HG03442 (cell line): ENCODE results near the gene NABP2.
A peak's percentile ranks its signal among the peaks of the same experiment; 100 is the strongest.

Experiments
- ATAC-seq: cut with Tn5 transposase; IDR thresholded peaks from one replicate; pipeline ENCODE4 v1.9.1; 2021; ENCODE audit warnings: mild to moderate bottlenecking, moderate library complexity; ENCODE audit not compliant: unreplicated experiment

Gene NABP2

DNA sequence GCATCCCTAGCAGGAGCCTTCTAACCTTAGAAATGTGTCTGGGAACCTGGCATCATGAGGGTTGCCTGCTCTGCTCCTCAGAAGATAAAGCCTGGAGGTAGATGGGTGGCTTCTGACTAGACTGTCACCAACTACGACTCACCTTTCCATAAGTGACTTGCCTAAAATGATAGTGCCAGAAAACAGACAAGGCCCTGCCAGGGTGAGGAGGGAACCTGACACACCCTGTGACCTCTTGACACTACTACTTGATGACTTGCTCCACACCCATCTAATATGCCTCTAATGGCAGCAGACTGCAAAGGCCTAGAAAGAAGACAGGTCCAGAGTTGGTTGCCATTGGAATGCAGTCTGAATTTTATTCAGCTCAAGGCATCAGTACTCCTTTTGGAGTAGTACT, 11.8 kb upstream of the NABP2 start:
- ATAC-seq: no peak

DNA sequence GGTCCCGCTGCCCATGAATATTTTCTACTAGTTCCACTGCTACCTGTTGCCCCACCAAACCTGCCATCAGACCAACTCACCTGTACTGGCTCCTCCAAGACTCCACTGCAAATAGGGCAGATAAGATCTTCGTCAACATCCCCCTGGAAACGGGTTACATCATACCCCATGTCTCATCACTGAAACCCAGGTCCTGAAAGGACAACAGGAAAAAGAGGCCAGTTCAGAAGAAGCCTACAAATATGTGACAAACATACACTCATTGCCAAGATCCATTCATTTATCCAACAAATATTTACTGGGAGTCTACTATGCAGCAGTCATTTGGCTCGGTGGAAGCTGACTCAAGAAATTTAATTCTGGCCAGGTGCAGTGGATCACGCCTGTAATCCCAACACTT, 10.3 kb upstream of the NABP2 start:
- ATAC-seq: no peak

DNA sequence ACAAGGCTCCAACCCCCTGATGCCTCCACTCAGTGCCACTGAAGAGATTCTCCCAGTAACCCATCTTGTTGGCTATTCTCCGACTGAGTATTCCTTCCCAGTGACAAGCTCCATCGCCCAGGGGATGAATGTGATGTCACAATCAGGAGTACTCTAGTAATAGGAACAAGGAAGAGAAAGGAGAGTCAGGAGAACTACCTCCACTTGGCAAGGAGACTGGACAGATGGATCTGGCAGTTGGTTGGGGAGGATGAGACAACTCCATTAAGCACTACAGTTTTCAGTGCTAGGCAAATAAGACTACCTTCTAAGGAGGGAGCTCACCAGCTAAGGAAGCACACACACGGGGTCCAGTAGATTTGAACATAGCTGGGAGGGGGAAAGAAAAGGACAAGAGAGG, 7.7 kb upstream of the NABP2 start:
- ATAC-seq: no peak

DNA sequence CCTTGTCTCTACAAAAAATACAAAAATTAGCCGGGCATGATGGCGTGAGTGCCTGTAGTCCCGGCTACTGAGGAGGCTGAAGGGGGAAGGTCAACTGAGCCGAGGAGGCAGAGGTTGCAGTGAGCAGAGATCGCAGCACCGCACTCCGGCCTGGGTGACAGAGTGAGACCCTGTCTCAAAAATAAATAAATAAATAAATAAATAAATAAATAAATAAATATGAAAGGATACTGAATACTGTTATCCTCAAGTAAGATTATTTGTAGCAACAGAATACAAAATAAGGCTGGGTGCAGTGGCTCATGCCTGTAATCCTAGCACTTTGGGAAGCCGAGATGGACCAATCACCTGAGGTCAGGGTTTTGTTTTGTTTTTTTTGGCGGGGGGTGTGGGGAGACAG, 4.3 kb upstream of the NABP2 start:
- ATAC-seq: no peak

DNA sequence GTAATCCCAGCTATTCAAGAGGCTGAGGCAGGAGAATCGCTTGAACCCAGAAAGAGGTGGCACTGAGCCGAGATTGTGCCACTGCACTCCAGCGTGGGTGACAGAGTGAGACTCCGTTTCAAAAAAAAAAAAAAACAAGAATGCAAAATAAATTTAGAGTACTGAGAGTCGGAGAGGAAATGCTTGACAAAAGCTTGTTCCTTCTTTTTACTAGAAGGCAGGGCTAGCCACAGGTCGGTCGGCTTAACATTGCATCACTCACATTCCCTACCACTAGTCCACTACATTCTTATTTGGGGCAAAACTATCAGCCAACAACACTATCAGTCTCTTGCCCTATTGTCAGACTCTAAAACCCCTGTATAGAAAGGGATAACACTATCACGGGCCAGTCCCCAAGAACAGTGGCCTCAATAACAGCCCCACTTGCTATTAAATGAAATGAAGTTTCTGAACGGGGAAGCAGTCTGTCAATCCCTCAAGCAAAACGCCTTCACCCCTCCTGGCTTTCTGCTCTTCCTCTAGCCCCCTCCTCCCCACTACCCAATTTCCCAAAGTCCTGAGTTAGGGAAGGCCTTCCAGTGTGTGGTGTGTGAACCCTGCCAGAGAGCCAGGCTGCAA, 3.4 kb upstream of the NABP2 start:
- no peak for ATAC-seq

DNA sequence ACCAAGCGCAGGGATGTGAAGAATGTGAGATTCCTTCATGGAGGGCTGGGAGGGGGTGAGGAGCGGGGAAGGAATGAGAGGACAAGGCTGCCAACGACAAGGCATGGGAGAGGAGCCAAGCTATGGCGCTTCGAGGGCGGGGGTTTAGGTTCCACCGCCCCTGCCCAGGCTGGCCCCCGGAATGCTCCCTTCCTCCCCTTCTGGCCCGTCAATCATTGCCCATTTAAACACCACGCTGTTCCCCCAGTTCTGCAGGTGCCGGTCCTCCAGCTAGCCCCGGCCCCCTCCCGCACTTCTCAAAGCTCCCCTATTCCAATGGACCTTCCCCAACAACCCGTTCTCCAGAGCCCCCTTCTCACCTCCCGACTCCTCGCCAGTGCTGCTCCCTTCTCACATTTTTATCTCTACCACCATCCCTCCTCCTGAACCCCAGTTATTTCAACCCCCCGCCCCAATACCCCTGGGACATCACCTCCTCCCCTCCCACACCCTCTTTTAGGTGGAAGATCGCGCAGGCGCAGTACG, 2.8 kb upstream of the NABP2 start:
- ATAC-seq: peak; percentile 18

DNA sequence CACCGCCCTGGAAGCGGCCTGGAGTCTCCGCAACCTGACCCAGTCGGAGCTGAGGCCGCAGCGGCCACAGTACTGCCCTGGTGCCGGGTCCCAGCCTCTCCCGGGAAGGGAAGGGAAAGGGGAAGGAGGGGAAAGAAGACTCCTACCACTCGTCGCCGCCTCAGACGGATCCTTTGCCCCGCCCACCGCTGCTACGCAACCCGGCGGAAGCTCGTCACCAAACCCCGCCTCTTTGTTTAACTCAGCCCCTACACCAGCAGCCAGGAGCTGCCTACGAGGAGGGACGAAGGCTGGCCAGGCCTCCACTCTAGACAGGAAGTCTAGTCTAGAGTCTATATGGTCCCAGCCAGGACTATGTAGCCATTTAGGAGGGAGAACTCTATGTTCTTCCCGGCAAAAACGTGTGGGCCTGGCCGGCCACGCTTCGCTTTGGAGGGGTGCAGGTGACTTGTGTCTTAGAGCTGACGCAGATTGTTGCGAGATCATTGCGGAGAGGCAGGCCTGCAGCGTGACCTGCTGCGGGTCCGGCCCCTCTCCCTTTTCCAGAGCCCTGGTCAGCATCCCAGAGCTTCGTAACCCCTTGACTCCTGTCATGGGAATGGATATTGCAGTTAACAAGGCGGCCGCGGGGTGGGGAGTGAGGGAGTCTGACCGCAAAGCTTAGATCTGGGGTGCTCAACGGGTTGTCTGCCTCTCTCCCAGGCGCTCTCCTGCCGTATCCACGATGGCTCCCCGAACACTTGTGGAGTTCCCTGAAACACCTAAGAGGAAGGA, 2.2 kb upstream of the NABP2 start, which contains the start of gene RNF41:
TSS of gene RNF41 (minus strand) at position 166 of the 774 bp plus-strand sequence. CDS start 7,875 bp downstream, outside the sequence.
- peak; percentile 71 for ATAC-seq

DNA sequence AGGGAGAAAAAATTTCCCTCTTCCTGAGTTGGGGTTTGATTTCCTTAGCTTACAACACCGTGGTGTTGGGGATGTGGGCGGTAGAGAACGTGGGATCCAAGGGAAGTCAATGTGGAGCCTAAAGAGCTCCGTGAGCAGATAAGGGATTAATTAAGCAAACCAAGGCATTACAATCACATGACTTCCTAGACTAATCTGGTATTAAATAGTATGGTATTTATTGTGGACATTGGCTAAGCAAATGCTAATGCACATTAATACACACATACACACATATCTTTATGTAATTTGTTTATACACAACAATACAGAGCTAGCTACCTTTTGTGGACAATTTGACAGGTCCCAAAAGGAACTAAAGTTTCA, 1.6 kb upstream of the NABP2 start:
- no peak for ATAC-seq

DNA sequence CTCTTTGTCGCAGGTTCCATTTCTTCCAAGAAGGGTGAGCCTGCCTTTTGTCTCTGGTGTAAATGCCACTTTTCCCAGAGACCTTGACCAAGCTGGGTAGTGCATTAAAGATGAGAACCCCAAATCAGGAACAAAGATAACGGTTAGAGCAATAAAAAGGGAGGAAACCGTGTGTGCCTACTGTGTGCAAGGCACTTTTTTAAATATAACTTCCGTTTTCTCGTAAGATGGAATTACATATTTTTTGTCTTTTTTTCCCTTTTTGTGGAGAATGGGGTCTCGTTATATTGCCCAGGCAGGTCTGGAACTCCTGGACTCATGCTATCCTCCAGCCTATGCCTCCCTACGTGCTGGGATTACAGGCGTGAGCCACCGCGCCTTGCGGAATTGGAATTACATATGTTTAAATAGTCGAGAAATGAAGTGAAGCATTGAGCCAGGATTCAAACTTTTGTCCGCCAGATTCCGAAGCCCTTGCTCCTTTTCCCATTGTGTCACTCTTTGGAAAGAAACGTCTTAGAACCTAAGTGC, 506 bp upstream of the NABP2 start:
- ATAC-seq: no peak

DNA sequence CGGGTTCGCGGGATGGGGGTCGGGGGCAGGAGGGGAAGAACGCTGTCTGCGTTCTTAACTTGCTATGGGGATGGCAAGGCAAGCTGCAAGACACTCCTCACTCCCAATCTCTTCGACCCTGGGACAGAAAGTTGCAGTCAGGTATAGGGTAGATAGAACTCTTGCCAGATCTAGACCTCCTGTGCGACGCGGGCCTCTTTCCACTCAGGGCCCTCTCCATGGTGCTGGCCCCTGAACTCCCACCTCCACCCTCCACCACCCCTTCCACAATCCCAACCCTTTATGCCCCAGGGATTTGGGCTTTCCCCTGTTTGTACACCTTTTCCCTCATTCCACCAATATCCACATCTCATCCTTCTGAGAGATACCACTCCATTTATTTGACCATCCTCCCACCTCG, 812 bp downstream of the NABP2 start:
- ATAC-seq: no peak

DNA sequence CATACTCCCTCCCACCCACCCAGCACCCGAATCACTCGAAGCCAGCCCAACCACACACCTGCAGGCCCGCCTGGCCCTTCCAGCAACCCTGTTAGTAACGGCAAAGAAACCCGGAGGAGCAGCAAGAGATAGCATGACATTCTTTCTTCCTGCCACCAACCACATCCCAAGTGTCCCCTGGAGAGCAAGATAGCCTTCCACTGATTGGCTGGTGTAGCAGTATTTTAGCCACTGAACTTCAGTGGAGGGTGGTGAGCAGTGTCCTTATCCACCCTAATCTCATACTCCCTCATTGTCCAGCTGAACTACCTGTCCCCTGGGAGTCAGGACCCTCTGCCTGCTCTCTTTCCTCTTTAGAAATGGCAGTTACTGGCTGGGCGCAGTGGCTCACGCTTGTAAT, 4.9 kb downstream of the NABP2 start:
- ATAC-seq: no peak

DNA sequence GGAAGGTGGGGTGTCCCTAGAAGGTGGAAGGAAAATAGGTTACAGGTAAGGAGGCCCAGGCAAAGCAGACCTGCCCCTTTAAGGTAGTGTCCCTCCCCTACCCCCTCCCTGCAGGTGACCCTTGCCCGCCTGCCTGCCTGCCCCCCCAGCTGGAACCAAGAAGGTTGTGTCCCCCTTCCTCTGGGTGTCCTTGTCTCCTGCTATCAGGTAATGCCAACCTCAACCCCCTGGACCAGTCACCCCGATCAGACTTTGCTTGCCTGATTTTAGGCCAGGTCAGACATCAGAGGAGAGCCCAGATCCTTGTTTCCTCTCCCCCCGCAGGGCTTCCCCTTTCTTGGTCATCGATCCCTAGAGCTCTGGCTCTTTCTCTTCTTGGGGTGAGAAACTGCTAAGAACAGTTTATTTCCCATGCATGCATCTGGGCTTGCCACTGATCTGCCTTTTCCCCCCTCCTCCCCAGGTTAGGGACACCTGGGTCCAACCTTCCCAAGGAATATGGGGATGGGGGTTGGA, 5.8 kb downstream of the NABP2 start, which contains the start of gene SLC39A5:
TSS of gene SLC39A5 (plus strand) at position 136 of the 516 bp plus-strand sequence. CDS start 1,224 bp downstream, outside the sequence.
- ATAC-seq: no peak

DNA sequence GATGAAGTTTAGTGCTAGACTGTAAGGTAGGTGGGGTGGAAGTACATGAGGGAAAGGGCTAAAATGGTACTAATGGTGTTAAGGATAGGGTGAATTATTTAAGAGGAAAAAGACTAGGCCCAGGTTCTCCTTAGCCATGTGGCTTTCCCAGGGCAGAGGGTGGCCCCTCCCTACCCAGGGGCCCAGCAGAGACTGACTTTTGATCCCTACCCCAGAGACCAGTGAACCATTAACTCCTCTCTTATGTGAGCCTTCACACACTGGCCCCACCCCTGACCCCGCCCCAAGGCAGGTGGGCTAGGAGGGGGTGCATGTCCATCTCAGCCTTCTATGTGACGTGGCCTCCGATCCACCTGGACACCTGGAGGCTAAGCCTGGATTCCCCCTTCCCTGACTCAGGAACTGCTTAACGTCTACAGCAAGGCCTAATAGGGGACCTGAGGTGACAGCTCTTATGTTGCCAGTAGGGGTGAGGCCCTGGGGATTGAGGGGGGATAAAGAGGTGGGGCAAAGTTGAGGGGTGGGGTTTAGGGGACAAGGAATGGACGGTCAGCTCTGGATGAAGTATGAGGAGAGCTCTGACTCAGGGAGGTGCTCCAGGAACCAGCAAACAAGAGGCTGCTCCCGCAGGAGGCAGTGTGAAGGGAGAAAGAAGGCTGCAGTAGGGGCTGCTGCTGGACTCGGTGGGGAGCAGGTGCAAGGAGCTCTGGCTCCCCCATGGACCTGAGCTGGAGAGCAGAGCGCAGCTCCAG, 6.5 kb downstream of the NABP2 start:
- ATAC-seq: no peak

DNA sequence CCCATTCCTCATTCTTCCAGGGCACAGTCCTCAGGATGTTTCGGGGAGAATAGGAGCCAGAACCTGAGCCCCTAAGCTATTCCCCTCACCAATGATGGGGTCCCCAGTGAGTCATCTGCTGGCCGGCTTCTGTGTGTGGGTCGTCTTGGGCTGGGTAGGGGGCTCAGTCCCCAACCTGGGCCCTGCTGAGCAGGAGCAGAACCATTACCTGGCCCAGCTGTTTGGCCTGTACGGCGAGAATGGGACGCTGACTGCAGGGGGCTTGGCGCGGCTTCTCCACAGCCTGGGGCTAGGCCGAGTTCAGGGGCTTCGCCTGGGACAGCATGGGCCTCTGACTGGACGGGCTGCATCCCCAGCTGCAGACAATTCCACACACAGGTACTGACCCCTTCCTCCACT, 7.0 kb downstream of the NABP2 start:
- no peak for ATAC-seq

DNA sequence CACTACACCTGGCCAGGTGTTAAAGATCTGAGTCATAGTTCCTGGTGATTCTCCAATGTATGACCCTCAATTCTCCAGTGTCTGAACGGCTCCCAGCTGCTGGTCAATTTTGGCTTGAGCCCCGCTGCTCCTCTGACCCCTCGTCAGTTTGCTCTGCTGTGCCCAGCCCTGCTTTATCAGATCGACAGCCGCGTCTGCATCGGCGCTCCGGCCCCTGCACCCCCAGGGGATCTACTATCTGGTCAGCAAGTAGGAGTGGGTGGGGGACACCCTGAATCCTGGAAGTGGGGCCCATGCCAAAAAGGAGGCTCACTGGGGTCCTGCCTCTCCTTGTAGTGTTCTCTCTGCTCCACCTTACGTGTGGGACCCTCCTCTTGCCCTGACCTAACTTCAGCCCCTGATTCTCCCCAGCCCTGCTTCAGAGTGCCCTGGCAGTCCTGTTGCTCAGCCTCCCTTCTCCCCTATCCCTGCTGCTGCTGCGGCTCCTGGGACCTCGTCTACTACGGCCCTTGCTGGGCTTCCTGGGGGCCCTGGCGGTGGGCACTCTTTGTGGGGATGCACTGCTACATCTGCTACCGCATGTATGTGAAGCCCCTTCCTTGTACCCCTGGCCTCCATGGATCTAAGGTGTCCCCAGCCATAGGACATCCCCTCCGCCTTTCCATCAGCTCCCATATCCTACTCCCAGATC, 10.7 kb downstream of the NABP2 start:
- ATAC-seq: no peak

DNA sequence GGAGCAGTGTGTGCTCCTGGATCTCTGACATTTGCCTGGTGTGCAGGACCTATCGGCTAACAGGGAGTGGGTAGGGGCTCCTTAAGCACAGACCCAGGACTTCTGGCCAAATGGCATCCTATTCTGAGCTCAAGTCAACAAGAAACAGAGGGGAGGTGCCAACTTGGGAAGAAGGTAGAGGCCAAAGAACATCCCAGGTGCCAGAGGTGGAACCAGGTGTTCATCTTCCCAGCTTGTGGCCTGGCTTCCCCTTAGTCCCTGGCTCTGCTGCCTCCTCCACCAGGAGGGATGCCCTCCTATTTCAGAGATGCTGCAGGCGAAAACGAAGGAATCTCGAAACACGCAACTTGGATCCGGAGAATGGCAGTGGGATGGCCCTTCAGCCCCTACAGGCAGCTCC, 11.9 kb downstream of the NABP2 start:
- no peak for ATAC-seq

DNA sequence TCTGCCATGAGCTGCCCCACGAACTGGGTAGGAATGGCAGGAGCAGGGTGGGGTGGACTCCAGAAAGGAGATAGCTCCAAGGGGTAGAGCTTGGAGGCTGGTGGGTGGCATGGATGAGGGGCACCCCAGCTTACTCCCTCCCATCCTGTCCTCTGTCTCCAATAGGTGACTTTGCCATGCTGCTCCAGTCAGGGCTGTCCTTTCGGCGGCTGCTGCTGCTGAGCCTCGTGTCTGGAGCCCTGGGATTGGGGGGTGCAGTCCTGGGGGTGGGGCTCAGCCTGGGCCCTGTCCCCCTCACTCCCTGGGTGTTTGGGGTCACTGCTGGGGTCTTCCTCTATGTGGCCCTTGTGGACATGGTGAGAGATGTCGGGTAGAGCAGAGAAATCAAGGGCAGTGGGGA, 12.8 kb downstream of the NABP2 start:
- ATAC-seq: no peak

DNA sequence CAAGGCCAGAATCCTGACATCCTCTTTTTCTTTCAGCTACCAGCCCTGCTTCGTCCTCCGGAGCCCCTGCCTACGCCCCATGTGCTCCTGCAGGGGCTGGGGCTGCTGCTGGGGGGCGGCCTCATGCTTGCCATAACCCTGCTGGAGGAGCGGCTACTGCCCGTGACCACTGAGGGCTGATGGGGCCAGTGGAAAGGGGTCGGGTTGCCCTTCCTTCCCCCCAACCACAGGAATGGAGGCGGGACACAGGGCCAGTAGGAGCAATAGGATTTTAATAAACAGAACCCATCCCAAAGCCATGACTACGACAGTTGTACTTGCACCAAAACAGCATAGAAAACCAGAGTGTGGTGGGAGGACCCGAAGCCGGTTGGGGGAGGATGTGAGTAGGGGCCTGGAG, 13.4 kb downstream of the NABP2 start:
- no peak for ATAC-seq

DNA sequence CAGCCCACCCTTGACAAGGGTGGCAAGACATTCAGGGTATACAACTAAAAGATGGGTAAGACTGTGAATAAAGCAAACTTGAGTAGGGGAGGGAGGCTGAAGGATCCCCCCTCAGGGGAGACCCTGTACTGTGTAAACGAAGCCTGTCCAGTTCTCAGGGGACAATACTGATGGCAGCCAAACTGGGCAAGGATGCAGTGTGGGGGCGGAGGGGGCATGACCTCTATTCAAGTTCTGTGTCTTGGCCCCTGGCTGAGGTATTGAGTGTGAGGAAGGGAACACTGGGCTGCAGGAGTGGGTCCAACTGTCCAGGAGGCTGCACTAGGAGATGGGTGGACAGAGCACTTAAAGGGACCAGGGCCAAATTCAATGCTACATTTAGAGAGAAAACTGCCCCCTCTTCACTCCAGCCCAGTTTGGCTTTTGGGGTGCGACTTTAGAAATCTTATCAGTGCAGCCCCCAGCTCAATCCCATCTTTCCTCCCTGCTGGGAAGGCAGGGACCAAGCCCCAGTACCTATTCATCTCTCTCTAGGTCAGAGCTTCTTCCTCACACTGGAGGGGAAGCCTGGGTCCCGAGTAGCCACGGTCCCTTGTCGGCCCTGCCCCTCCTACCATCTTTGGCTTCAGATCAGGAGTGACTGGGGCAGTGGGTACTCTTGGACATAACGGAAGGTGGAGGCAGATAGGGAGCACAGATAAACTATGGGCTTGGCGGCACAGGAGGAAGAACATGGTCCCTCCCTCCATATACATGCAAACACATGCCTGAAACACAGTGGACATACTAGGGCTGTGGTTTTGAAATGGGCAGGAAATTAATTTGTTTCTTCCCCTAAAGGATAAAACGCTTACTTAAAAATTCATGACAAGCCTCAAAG, 17.5 kb downstream of the NABP2 start:
- ATAC-seq: no peak

DNA sequence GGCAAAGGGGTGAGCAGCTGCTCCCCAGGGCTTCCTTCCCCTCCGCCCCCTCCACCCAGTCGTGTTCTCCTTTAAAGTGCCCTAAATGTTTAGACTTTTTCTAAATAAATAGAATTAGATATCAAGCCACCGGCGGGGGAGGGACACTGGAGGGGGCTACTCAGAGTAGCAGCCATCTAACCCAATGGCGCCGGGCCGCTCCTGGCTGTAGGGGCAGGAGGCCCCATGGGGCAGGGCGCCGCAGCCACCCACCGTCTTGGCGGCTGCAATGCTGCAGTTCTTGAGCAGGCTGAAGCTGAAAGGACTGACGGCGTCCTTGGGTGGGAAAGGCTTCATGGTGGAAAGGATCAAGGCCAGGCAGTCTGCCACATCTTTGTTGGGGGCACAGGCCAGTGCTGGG, 18.8 kb downstream of the NABP2 start:
- no peak for ATAC-seq
